GM21526 (cell line): ENCODE results near the gene NPHP3.

Source experiments
- ATAC-seq: cut with Tn5 transposase; IDR thresholded peaks from one replicate; pipeline ENCODE4 v1.9.1; 2021; ENCODE audit warnings: moderate library complexity; ENCODE audit not compliant: unreplicated experiment, low FRiP score

Gene NPHP3

GRCh38 chr3:132694991-132695390, 27.2 kb downstream of the NPHP3 start:
- ATAC-seq = no peak

GRCh38 chr3:132690040-132690439, 32.2 kb downstream of the NPHP3 start:
- ATAC-seq = no peak

GRCh38 chr3:132682201-132682600, 40.0 kb downstream of the NPHP3 start:
- ATAC-seq = no peak

- ATAC-seq = no peak
Measured at GRCh38 chr3:132681421-132681820, 40.8 kb downstream of the NPHP3 start.

GRCh38 chr3:132679911-132680310, 42.3 kb downstream of the NPHP3 start:
- ATAC-seq = no peak

GRCh38 chr3:132675408-132675807, 46.8 kb downstream of the NPHP3 start:
- ATAC-seq = no peak

GRCh38 chr3:132669256-132669777, 52.9 kb downstream of the NPHP3 start:
- ATAC-seq = no peak

GRCh38 chr3:132665230-132665745, 56.9 kb downstream of the NPHP3 start:
- no peak for ATAC-seq

GRCh38 chr3:132662212-132662611, 60.0 kb downstream of the NPHP3 start:
- ATAC-seq = no peak

- no peak for ATAC-seq
Measured at GRCh38 chr3:132661101-132661500, 61.1 kb downstream of the NPHP3 start.

- peak; percentile 3 for ATAC-seq
Measured at GRCh38 chr3:132660811-132661070, 61.5 kb downstream of the NPHP3 start.

GRCh38 chr3:132660052-132660810, 62.0 kb downstream of the NPHP3 start, which contains the start of gene UBA5:
Gene UBA5 (plus strand): TSS chr3:132660329. CDS start chr3:132660538, 209 bp downstream.
- peak; percentile 66 for ATAC-seq

- ATAC-seq = peak; percentile 50
Measured at GRCh38 chr3:132659365-132660051, 62.7 kb downstream of the NPHP3 start, which contains the start of gene ACAD11. Gene ACAD11 (minus strand): TSS chr3:132659809. CDS start chr3:132659751, 58 bp downstream.

- peak; percentile 6 for ATAC-seq
Measured at GRCh38 chr3:132659000-132659364, 63.2 kb downstream of the NPHP3 start.

- ATAC-seq = no peak
Measured at GRCh38 chr3:132657869-132658747, 64.1 kb downstream of the NPHP3 start.

- no peak for ATAC-seq
Measured at GRCh38 chr3:132655471-132655870, 66.7 kb downstream of the NPHP3 start.

- ATAC-seq = no peak
Measured at GRCh38 chr3:132654721-132655120, 67.5 kb downstream of the NPHP3 start.

- ATAC-seq = no peak
Measured at GRCh38 chr3:132654190-132654589, 68.0 kb downstream of the NPHP3 start.

GRCh38 chr3:132652640-132653270, 69.5 kb downstream of the NPHP3 start:
- ATAC-seq = no peak

GRCh38 chr3:132650153-132650552, 72.1 kb downstream of the NPHP3 start:
- no peak for ATAC-seq
